ENCODE measurements around the gene AGPAT1. TPM values are rescaled to one million over a fixed set of nuclear protein-coding genes. Genes with fewer than 3 reads are reported as not detected.

The AGPAT1 gene
- total RNA-seq, 2 donors from 2014 or later: 44.1 to 54.5 TPM

DNA sequence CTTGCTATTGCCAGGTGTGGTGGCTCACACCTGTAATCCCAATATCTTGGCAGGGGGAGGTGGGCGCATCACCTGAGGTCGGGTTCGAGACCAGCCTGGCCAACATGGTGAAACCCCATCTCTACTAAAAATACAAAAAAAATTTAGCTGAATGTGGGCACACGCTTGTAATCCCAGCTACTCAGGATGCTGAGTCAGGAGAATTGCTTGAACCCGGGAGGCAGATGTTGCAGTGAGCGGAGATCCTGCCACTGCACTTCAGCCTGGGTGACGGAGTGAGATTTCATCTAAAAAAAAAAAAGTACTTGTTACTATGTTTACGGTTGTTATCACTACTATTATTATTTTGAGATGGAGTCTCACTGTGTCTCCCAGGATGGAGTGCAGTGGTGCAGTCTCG, 19.0 kb downstream of the AGPAT1 start:
- Histone ChIP-seq H3K27ac (no peak overlapping the region), H3K9me3 (no peaks in the 10 kb centered on the region), H3K36me3 (no peaks in the 10 kb centered on the region), H3K27me3 (no peaks in the 10 kb centered on the region), H3K9ac (ENCODE audit: low read depth in 2 of 2, low read length in 2 of 2) (no peak overlapping the region), H3K4me3 (no peak overlapping the region), H3K4me1 (peaks cover 4% of the 10 kb centered on the region)
- intact Hi-C loops (cut with DNase I): loop anchor here (5.0 kb wide), 1 partner anchor 40 kb away; no protein-coding TSS in a partner anchor
- TF ChIP-seq CTCF (IDR thresholded peaks at IDR 0.05): no peak
- DNase-seq: no peak

- Histone ChIP-seq H3K36me3 (no peaks in the 10 kb centered on the region), H3K4me1 (peaks cover 4% of the 10 kb centered on the region), H3K4me3 (peak overlapping the region; percentile 60), H3K27ac (peak overlapping the region; percentile 68), H3K9me3 (no peaks in the 10 kb centered on the region), H3K9ac (ENCODE audit: low read depth in 2 of 2, low read length in 2 of 2) (peak overlapping the region; percentile 68 to 98), H3K27me3 (no peaks in the 10 kb centered on the region)
- DNase-seq: peak; percentile 84
- intact Hi-C loops (cut with DNase I): loop anchor here (5.0 kb wide), 1 partner anchor 37 kb away; no protein-coding TSS in a partner anchor
- TF ChIP-seq CTCF (IDR thresholded peaks at IDR 0.05): peak; percentile 44
Measured at GRCh38 chr6:32154514-32155161, 21.2 kb downstream of the AGPAT1 start.

DNA sequence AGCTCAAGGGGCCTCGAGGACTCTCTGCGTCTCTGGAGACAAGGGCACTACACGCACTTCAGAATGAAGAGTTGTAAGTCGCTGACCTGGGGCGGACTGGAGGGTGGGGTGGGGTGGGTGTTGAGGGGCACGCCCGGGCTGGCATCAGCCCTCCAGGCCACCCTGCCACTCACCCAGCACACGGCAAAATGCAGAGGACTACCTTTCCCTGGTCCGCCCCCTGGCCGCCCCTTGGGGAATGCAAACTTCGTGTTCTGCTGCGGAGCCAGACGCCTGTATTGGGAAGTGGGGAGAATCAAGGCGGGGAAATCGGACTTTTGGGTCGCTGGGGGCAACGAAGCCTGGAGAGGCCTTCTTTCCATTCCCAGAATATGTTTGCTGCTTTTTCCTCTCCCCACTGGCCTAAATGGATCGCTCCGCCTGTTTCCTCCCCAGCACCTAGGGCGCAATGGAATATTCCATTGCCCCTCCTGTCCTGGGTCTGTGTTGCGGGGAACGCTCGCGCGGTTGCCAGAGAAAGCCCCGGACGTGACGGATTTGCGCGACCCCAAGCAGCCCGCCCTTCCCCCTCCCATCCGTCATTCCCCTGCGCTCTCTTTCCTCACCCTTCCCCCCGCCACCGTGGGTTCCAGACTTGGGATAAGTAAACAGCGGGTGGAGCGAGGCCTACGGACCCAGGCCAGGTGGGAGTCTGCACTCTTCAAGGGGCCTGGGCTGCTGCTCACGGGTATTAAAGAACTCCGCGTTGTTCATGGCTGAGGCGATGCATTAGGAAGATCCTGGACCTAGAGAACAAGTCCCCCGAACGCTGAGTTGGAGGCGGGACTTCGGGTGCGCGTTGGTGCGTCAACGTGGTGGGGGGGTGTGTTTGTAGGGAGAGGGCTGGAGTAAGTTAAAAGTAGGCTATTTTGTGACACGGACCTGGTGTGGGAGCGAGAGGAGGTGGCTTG, 22.0 kb downstream of the AGPAT1 start, which contains the start of gene PPT2:
PPT2 (plus strand) TSS at position 578 of the 950 bp plus-strand sequence. CDS start 454 bp downstream, outside the sequence.
- H3K9me3 ChIP-seq: no peaks in the 10 kb centered on the region
- intact Hi-C loops (cut with DNase I): no loop called here

GRCh38 chr6:32152769-32153563, 22.9 kb downstream of the AGPAT1 start:
- Histone ChIP-seq H3K36me3 (no peaks in the 10 kb centered on the region), H3K27ac (peak overlapping the region; percentile 68), H3K4me1 (peaks cover 4% of the 10 kb centered on the region), H3K9ac (ENCODE audit: low read depth in 2 of 2, low read length in 2 of 2) (peak overlapping the region; percentile 68 to 98), H3K27me3 (no peaks in the 10 kb centered on the region), H3K9me3 (no peaks in the 10 kb centered on the region), H3K4me3 (peak overlapping the region; percentile 60)
- TF ChIP-seq CTCF (IDR thresholded peaks at IDR 0.05): no peak
- peak; percentile 46 for DNase-seq
- intact Hi-C loops (cut with DNase I): no loop called here

More for the DNA sequence above, 22.0 kb downstream of the AGPAT1 start, which contains the start of gene PPT2:
- peak; percentile 84 for DNase-seq
- H3K4me1 ChIP-seq: peaks cover 4% of the 10 kb centered on the region
- H3K4me3 ChIP-seq: peak within 1 kb of the TSS; percentile 60
- H3K9ac ChIP-seq (ENCODE audit: low read depth in 2 of 2, low read length in 2 of 2): peak within 1 kb of the TSS; percentile 68 to 98
- no peak for TF ChIP-seq CTCF (IDR thresholded peaks at IDR 0.05)
- H3K36me3 ChIP-seq: no peaks in the 10 kb centered on the region
- H3K27me3 ChIP-seq: no peaks in the 10 kb centered on the region
- peak within 1 kb of the TSS; percentile 68 for H3K27ac ChIP-seq
